Muscle layer of colon (tissue), 2 donors: ENCODE data around the gene CNTN3.
A peak's percentile ranks its signal among the peaks of the same experiment; 100 is the strongest.

Experiments
- H3K27ac ChIP-seq: one replicate; pipeline ENCODE4 v1.7.0; 2013; ENCODE audit warnings: low read depth, mild to moderate bottlenecking, low read length, moderate library complexity
- H3K27me3 ChIP-seq, 2 donors: one replicate each; pipeline ENCODE4 v1.7.0; 2013; ENCODE audit warnings: low read length in 2 of 2, mild to moderate bottlenecking in 2 of 2; ENCODE audit not compliant: insufficient read depth in 2 of 2, control insufficient read depth in 1 of 2
- H3K36me3 ChIP-seq: one replicate; pipeline ENCODE4 v1.7.0; 2013; ENCODE audit warnings: mild to moderate bottlenecking, low read length; ENCODE audit not compliant: insufficient read depth
- H3K4me1 ChIP-seq: one replicate; pipeline ENCODE4 v1.7.0; 2013; ENCODE audit warnings: mild to moderate bottlenecking, low read length; ENCODE audit not compliant: insufficient read depth
- H3K4me3 ChIP-seq, 2 donors: one replicate each; pipeline ENCODE4 v1.7.0; 2013; ENCODE audit warnings: low read length in 2 of 2, low read depth in 1 of 2, mild to moderate bottlenecking in 1 of 2, moderate library complexity in 1 of 2
- H3K9ac ChIP-seq: one replicate; pipeline ENCODE4 v1.7.0; 2013; ENCODE audit warnings: low read length
- H3K9me3 ChIP-seq: one replicate; pipeline ENCODE4 v1.7.0; 2013; ENCODE audit warnings: mild to moderate bottlenecking, low read length
- donor health status: abdominal sarcoma.
- donor health status: Adenocarcinoma of cecum.

The CNTN3 gene

DNA sequence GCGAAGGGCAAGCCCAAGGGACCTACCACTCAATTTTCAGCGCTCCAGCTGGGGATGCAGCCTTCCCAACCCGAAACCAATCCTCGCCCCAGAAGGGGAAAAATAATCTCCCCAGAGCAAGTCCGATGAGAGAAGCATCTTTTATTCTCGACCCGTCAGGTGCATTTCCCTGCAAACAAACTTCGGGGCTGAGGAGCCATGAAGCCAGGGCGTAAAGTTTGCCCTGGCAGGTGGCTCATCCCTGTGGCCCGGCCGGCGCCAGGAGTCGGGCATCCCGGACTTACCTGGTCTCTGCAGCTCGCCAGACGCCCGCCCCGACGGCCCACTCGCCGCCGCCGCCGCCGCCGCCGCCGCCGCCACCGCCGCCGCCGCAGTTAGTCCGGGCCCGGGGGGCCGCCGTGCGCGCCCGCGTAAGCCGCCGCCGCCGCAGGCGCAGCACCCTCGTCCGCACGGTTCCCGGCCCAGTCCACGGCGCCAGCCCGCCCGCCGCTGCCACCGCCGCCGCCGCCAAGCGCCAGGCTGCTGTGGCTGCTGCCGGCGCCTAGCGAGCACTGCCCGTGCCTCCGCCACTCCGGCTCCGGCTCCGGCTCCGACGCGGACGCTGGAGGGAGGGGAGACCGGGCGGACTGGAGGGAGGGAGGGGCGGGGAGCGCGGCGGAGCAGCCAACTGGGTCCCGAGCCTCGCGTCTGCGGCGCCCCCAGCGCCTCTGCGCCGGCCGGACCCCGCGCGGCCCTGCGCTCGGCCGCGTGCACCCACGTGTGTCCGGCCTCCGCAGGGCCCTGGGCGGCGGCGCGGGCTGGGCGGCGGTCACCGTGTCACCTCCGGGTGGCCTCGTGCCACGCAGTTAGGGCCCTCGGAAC is at the start of gene CNTN3:
TSS of gene CNTN3 (minus strand) at position 553 of the 861 bp plus-strand sequence. CDS start 93,547 bp downstream, outside the sequence.
- Histone ChIP-seq H3K4me1 (peaks cover 18% of the 10 kb centered on the region), H3K27me3 (peaks cover 0 to 5% of the 10 kb centered on the region in 2 donors), H3K9ac (no peak within 1 kb of the TSS), H3K27ac (no peak within 1 kb of the TSS), H3K4me3 (peak within 1 kb of the TSS; percentile 48 to 52), H3K36me3 (no peaks in the 10 kb centered on the region), H3K9me3 (no peaks in the 10 kb centered on the region)

DNA sequence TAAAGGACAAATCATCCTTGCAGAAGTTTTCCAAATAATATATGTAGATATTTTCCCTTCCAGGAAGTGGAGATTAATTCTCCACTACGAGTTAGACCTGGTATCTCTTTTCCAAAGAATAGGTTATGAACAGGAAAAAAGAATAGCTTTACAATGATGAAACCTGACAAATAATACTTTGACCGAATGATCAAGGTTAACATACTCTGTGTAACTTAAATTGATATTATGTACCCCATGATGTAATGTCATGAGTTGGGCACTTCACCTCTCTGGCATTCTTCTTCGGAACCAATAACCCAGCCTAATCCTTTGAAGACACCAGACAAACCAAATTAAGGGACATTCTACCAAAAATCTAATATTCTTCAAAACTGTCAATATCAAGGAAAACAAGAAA is 48.7 kb upstream of the CNTN3 start:
- Histone ChIP-seq H3K4me3 (no peak overlapping the region), H3K36me3 (no peaks in the 10 kb centered on the region), H3K9me3 (no peaks in the 10 kb centered on the region), H3K9ac (no peak overlapping the region), H3K27ac (no peak overlapping the region), H3K4me1 (no peaks in the 10 kb centered on the region), H3K27me3 (no peaks in the 10 kb centered on the region)

- Histone ChIP-seq H3K36me3 (no peaks in the 10 kb centered on the region), H3K9ac (no peak overlapping the region), H3K4me3 (no peak overlapping the region), H3K4me1 (no peaks in the 10 kb centered on the region), H3K27me3 (no peaks in the 10 kb centered on the region), H3K27ac (no peak overlapping the region), H3K9me3 (no peaks in the 10 kb centered on the region)
Observed at GRCh38 chr3:74661672-74662071, 47.2 kb upstream of the CNTN3 start.

DNA sequence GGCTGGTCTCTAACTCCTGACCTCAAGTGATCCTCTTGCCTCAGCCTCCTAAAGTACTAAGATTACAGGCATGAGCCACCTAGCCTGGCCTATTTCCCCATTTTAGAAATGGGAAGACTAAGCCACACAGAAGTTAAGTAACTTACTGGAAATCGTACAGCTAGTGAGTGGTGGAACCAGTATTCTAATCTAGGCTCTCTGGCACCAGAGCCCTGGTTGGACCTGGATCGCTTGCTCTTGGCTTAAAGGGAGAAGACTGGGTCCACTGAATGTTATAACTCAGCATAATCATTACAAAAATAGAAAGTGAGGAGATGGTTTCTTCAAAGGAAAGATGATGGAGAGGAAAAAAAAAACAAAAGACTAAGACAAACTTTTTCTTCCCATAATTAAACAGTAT is 37.4 kb upstream of the CNTN3 start:
- Histone ChIP-seq H3K4me1 (no peaks in the 10 kb centered on the region), H3K9me3 (no peaks in the 10 kb centered on the region), H3K27ac (no peak overlapping the region), H3K9ac (no peak overlapping the region), H3K36me3 (no peaks in the 10 kb centered on the region), H3K27me3 (no peaks in the 10 kb centered on the region), H3K4me3 (no peak overlapping the region)

DNA sequence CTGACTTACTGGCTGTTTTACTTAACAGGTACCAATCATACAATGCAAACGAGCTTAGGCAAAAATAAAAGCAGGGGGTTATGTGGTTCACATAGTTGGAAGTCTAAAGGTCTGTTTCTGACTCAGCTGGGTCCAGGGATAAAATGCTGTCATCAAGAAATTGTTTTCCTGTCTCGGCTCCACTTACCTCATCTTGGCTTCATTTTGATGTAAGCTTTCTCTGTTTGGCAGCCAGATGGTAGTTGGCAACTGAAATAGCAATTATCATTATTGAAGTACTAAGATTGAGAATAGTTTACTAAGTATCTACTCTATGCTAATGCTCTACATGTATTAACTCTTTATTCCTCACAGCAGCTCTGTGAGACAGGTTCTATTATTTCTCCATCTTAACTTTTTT is 36.8 kb upstream of the CNTN3 start:
- H3K9me3 ChIP-seq = no peaks in the 10 kb centered on the region
- H3K4me1 ChIP-seq = no peaks in the 10 kb centered on the region
- no peaks in the 10 kb centered on the region for H3K36me3 ChIP-seq
- no peak overlapping the region for H3K9ac ChIP-seq
- H3K27ac ChIP-seq = no peak overlapping the region
- H3K4me3 ChIP-seq = no peak overlapping the region
- H3K27me3 ChIP-seq = no peaks in the 10 kb centered on the region

- H3K36me3 ChIP-seq = no peaks in the 10 kb centered on the region
- no peaks in the 10 kb centered on the region for H3K27me3 ChIP-seq
- no peak overlapping the region for H3K9ac ChIP-seq
- no peak overlapping the region for H3K4me3 ChIP-seq
- H3K4me1 ChIP-seq = peaks cover 4% of the 10 kb centered on the region
- H3K27ac ChIP-seq = no peak overlapping the region
- H3K9me3 ChIP-seq = no peaks in the 10 kb centered on the region
Observed at GRCh38 chr3:74648107-74648506, 33.6 kb upstream of the CNTN3 start.

GRCh38 chr3:74646094-74646493 is 31.6 kb upstream of the CNTN3 start:
- Histone ChIP-seq H3K4me3 (no peak overlapping the region), H3K27ac (no peak overlapping the region), H3K9me3 (no peaks in the 10 kb centered on the region), H3K36me3 (no peaks in the 10 kb centered on the region), H3K27me3 (no peaks in the 10 kb centered on the region), H3K4me1 (peaks cover 4% of the 10 kb centered on the region), H3K9ac (no peak overlapping the region)

GRCh38 chr3:74643636-74644035 is 29.2 kb upstream of the CNTN3 start:
- Histone ChIP-seq H3K9ac (no peak overlapping the region), H3K27ac (no peak overlapping the region)

DNA sequence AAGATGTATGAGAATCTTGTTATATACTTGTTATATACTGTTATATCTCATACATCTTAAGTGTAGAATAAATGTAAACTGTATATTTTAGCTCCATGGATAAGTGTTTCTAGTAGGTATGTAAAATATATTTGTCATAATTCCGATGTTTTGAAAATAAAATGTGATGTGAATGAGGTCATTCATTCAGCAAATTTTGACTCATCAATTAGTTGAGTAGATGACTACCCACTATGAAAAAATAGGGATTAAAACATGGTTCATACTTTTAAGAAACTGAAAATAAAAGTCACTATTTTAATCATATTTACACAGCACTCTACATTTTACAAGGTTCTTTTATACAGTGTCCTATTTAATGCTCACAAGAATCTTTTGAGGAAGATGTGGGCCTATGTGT is 28.4 kb upstream of the CNTN3 start:
- H3K36me3 ChIP-seq = no peaks in the 10 kb centered on the region
- peaks cover 4% of the 10 kb centered on the region for H3K4me1 ChIP-seq
- no peak overlapping the region for H3K27ac ChIP-seq
- H3K27me3 ChIP-seq = no peaks in the 10 kb centered on the region
- H3K4me3 ChIP-seq = no peak overlapping the region
- H3K9ac ChIP-seq = no peak overlapping the region
- H3K9me3 ChIP-seq = no peaks in the 10 kb centered on the region

More at GRCh38 chr3:74643636-74644035, 29.2 kb upstream of the CNTN3 start:
- Histone ChIP-seq H3K4me3 (no peak overlapping the region), H3K27me3 (no peaks in the 10 kb centered on the region), H3K4me1 (peaks cover 4% of the 10 kb centered on the region), H3K36me3 (no peaks in the 10 kb centered on the region), H3K9me3 (no peaks in the 10 kb centered on the region)

DNA sequence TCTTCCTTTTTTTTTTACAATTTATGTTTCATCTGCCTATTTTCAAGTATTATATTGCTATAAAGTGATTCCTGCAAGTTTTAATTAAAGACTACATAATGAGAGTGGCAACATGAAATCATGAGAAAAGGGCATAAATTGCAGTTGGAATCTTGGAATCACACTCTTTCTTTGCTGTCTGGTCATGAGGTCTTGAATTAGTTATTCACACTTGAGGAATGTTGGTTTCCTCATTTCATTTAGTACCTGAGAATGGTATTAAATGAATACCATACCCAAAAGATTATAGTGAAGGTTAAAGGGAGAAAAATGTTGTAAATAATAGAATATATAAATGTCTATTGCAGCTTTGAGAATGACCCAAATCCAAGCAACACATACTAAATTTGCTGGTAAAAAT is 25.8 kb upstream of the CNTN3 start:
- no peak overlapping the region for H3K4me3 ChIP-seq
- peaks cover 4% of the 10 kb centered on the region for H3K4me1 ChIP-seq
- no peak overlapping the region for H3K27ac ChIP-seq
- no peaks in the 10 kb centered on the region for H3K36me3 ChIP-seq
- no peaks in the 10 kb centered on the region for H3K9me3 ChIP-seq
- no peak overlapping the region for H3K9ac ChIP-seq
- H3K27me3 ChIP-seq = no peaks in the 10 kb centered on the region

DNA sequence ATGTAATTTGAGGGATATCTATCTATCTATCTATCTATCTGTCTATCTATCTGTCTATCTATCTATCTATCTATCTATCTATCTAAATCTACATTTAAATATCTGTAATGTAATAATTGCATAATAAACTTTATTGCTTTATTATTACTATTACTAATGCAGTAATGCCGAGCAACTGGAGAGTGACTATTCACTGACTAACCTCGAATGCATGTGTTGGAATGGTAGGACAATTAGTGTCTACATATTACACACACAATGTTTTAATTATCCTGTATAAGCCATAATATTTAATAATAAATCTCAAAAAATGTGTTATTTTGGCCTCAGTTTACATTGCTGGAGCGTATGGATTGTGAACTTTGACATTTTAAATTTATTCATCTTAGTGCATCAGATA is 25.2 kb upstream of the CNTN3 start:
- H3K9me3 ChIP-seq = no peaks in the 10 kb centered on the region
- H3K9ac ChIP-seq = no peak overlapping the region

GRCh38 chr3:74636981-74637380 is 22.5 kb upstream of the CNTN3 start:
- Histone ChIP-seq H3K4me1 (no peaks in the 10 kb centered on the region), H3K9me3 (no peaks in the 10 kb centered on the region), H3K27me3 (no peaks in the 10 kb centered on the region), H3K36me3 (no peaks in the 10 kb centered on the region), H3K27ac (no peak overlapping the region), H3K9ac (no peak overlapping the region), H3K4me3 (no peak overlapping the region)

More for the DNA sequence above, 25.2 kb upstream of the CNTN3 start:
- Histone ChIP-seq H3K36me3 (no peaks in the 10 kb centered on the region), H3K4me3 (no peak overlapping the region), H3K4me1 (peaks cover 4% of the 10 kb centered on the region), H3K27me3 (no peaks in the 10 kb centered on the region), H3K27ac (no peak overlapping the region)
